Measurements from ENCODE around the gene TPBGL.

TPBGL gene

DNA sequence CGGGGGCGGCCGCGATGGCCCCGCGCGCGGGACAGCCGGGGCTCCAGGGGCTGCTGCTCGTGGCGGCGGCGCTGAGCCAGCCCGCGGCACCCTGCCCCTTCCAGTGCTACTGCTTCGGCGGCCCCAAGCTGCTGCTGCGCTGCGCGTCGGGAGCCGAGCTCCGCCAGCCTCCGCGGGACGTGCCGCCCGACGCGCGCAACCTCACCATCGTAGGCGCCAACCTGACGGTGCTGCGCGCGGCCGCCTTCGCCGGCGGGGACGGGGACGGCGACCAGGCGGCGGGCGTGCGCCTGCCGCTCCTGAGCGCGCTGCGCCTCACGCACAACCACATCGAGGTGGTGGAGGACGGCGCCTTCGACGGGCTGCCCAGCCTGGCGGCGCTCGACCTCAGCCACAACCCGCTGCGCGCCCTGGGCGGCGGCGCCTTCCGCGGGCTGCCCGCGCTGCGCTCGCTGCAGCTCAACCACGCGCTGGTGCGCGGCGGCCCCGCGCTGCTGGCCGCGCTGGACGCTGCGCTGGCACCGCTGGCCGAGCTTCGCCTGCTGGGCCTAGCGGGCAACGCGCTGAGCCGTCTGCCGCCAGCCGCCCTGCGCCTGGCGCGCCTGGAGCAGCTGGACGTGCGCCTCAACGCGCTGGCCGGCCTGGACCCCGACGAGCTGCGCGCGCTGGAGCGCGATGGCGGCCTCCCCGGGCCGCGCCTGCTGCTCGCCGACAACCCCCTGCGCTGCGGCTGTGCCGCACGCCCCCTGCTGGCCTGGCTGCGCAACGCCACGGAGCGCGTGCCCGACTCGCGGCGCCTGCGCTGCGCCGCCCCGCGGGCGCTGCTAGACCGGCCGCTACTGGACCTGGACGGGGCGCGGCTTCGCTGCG, 697 bp downstream of the TPBGL start:
- Histone ChIP-seq H3K4me3 (ENCODE audit: low read depth in 1 of 2, low read length in 2 of 2) (no peak overlapping the region), H4K20me1 (ENCODE audit: insufficient read depth, low read length) (no peaks in the 10 kb centered on the region), H3K9me3 (ENCODE audit: insufficient read depth, low read length, severe bottlenecking) (no peaks in the 10 kb centered on the region), H3K4me2 (ENCODE audit: insufficient read depth, low read length) (no peak overlapping the region), H3K9ac (ENCODE audit: low read depth, low read length) (no peak overlapping the region), H3K36me3 (ENCODE audit: insufficient read depth, low read length) (no peaks in the 10 kb centered on the region), H3K27me3 (ENCODE audit: insufficient read depth, low read length, poor library complexity) (no peaks in the 10 kb centered on the region), H3K27ac (ENCODE audit: low read length) (no peak overlapping the region), H3K79me2 (ENCODE audit: insufficient read depth, low read length) (no peaks in the 10 kb centered on the region), H3K4me1 (ENCODE audit: insufficient read depth, low read length) (no peaks in the 10 kb centered on the region), H2AFZ (ENCODE audit: low read depth, low read length) (no peak overlapping the region)
- TF ChIP-seq, protein P1, sequence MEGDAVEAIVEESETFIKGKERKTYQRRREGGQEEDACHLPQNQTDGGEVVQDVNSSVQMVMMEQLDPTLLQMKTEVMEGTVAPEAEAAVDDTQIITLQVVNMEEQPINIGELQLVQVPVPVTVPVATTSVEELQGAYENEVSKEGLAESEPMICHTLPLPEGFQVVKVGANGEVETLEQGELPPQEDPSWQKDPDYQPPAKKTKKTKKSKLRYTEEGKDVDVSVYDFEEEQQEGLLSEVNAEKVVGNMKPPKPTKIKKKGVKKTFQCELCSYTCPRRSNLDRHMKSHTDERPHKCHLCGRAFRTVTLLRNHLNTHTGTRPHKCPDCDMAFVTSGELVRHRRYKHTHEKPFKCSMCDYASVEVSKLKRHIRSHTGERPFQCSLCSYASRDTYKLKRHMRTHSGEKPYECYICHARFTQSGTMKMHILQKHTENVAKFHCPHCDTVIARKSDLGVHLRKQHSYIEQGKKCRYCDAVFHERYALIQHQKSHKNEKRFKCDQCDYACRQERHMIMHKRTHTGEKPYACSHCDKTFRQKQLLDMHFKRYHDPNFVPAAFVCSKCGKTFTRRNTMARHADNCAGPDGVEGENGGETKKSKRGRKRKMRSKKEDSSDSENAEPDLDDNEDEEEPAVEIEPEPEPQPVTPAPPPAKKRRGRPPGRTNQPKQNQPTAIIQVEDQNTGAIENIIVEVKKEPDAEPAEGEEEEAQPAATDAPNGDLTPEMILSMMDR (IDR thresholded peaks at IDR 0.05; ENCODE audit: borderline replicate concordance, extremely low read depth, low read length, poor library complexity, severe bottlenecking): no peak
- no peak for TF ChIP-seq EZH2 (IDR thresholded peaks at IDR 0.05; ENCODE audit: borderline replicate concordance, low read depth, low read length, severe bottlenecking)
- ATAC-seq (ENCODE audit: insufficient read depth, low read depth) (no peak), DNase-seq (no peak)

DNA sequence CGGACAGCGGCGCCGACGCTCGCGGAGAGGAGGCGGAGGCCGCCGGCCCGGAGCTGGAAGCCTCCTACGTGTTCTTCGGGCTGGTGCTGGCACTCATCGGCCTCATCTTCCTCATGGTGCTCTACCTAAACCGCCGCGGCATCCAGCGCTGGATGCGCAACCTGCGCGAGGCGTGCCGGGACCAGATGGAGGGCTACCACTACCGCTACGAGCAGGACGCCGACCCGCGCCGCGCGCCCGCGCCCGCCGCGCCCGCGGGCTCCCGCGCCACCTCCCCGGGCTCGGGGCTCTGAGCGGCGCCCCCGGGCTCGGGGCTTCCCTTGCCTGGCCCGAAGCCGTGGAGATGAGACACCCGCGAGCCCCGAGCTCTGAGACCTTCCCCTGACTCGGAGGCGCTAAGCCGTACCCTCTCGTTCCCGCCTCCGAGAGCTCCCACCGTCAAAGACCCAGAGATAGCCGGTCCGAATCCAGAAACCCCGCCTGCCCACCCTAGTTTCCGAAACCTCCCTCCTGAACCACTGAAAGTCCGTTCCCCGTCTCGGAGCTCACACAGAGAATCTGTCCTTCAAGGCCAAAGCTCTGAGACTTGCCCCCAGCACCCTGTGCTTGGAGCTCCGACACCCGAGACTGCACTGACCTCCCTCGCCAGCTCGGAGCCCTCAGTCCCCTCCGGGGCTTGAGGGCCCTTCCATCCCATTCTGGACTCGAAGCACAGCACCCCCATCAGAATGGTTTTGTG, 1.5 kb downstream of the TPBGL start:
- H3K36me3 ChIP-seq (ENCODE audit: insufficient read depth, low read length): no peaks in the 10 kb centered on the region
- no peak overlapping the region for H3K4me2 ChIP-seq (ENCODE audit: insufficient read depth, low read length)
- ATAC-seq (ENCODE audit: insufficient read depth, low read depth): no peak
- no peaks in the 10 kb centered on the region for H3K9me3 ChIP-seq (ENCODE audit: insufficient read depth, low read length, severe bottlenecking)
- no peak for TF ChIP-seq EZH2 (IDR thresholded peaks at IDR 0.05; ENCODE audit: borderline replicate concordance, low read depth, low read length, severe bottlenecking)
- TF ChIP-seq, protein P1 (IDR thresholded peaks at IDR 0.05; ENCODE audit: borderline replicate concordance, extremely low read depth, low read length, poor library complexity, severe bottlenecking): no peak
- no peaks in the 10 kb centered on the region for H4K20me1 ChIP-seq (ENCODE audit: insufficient read depth, low read length)
- H3K27ac ChIP-seq (ENCODE audit: low read length): no peak overlapping the region
- H2AFZ ChIP-seq (ENCODE audit: low read depth, low read length): no peak overlapping the region
- no peak for DNase-seq
- H3K4me3 ChIP-seq (ENCODE audit: low read depth in 1 of 2, low read length in 2 of 2): no peak overlapping the region
- no peaks in the 10 kb centered on the region for H3K27me3 ChIP-seq (ENCODE audit: insufficient read depth, low read length, poor library complexity)
- H3K79me2 ChIP-seq (ENCODE audit: insufficient read depth, low read length): no peaks in the 10 kb centered on the region
- H3K9ac ChIP-seq (ENCODE audit: low read depth, low read length): no peak overlapping the region
- H3K4me1 ChIP-seq (ENCODE audit: insufficient read depth, low read length): no peaks in the 10 kb centered on the region

DNA sequence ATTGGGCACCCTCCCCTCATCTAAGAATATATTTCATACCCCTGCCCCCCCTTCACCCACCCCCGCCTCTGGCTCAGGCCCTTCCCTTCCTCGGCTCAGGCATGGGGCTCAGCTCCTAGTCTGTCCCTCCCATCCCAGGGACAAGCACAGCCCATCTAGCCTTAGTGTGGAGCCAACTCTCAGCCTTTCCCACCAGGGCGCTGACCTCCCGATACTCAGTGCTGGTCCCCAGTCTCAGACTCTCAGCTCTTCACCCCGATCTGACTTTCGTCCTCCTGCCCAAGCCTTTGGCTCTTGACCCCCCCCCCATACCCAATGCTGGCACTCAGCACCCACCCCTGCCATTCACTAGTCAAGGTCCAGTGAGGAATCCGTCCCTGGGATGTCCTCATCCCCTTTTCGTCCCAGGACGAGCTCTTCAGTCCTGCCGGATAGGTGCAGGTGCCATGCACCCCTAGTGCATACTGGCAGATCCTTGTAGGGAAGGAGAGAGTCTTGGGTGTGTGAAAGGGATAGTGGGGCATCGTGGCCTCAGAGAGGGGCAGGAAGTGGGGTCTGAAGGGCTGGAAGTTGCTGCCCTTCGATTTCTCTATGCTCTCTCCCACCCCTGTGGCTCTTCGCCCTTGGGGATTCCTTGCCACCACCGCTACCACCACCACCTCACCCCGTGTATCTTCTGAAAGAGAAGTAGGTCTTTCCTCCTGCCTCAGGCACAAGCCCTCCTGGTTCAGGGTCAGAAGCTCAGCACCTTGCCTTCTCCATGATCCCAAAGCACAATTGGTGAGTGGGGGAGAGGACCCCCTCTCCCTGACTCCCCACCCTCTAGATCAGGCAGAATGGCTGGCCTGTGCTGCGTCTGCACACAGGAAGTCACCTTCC, 2.4 kb downstream of the TPBGL start:
- Histone ChIP-seq H4K20me1 (ENCODE audit: insufficient read depth, low read length) (no peaks in the 10 kb centered on the region), H3K9me3 (ENCODE audit: insufficient read depth, low read length, severe bottlenecking) (no peaks in the 10 kb centered on the region), H3K4me3 (ENCODE audit: low read depth in 1 of 2, low read length in 2 of 2) (no peak overlapping the region), H3K36me3 (ENCODE audit: insufficient read depth, low read length) (no peaks in the 10 kb centered on the region), H3K9ac (ENCODE audit: low read depth, low read length) (no peak overlapping the region), H3K4me1 (ENCODE audit: insufficient read depth, low read length) (no peaks in the 10 kb centered on the region), H2AFZ (ENCODE audit: low read depth, low read length) (no peak overlapping the region), H3K4me2 (ENCODE audit: insufficient read depth, low read length) (no peak overlapping the region), H3K27ac (ENCODE audit: low read length) (no peak overlapping the region), H3K27me3 (ENCODE audit: insufficient read depth, low read length, poor library complexity) (no peaks in the 10 kb centered on the region), H3K79me2 (ENCODE audit: insufficient read depth, low read length) (no peaks in the 10 kb centered on the region)
- ATAC-seq (ENCODE audit: insufficient read depth, low read depth) (no peak), DNase-seq (no peak)
- TF ChIP-seq, protein P1 (IDR thresholded peaks at IDR 0.05; ENCODE audit: borderline replicate concordance, extremely low read depth, low read length, poor library complexity, severe bottlenecking): no peak
- TF ChIP-seq EZH2 (IDR thresholded peaks at IDR 0.05; ENCODE audit: borderline replicate concordance, low read depth, low read length, severe bottlenecking): no peak

All from DND-41 (cell line).